Activated naive CD4-positive, alpha-beta T cell treated with anti-CD3 and anti-CD28 coated beads, Interleukin-2, amount 10 ng/mL, durations not matched to agents 7 days and 5 days (primary cell): Measurements from ENCODE around the gene INTS3.
"Not testable (repeated sequence)": the region's sequence is repeated elsewhere in the genome, so short reads cannot be mapped to it uniquely, and the experiment has no call there.

Source experiments
- CTCF ChIA-PET: fragments of 350-600 bp; sonication (Branson Sonifier 250); formaldehyde crosslinking; loops from one replicate; lab custom pipeline; 2021; ENCODE audit warnings: antibody characterized with exemption; lab: Charles Lee
- DNase-seq: peaks from one replicate; pipeline ENCODE4 v3.0.0-alpha.2; 2020
- H3K27ac Mint-ChIP-seq: one replicate; pipeline ENCODE4 v1.8.0; 2021; ENCODE audit warnings: mild to moderate bottlenecking, moderate library complexity, mixed read lengths
- H3K27me3 Mint-ChIP-seq: one replicate; pipeline ENCODE4 v1.8.0; 2021; ENCODE audit warnings: mild to moderate bottlenecking, mixed read lengths
- H3K36me3 Mint-ChIP-seq: one replicate; pipeline ENCODE4 v1.8.0; 2021; ENCODE audit warnings: mixed read lengths
- H3K4me1 Mint-ChIP-seq: one replicate; pipeline ENCODE4 v1.8.0; 2021; ENCODE audit warnings: mixed read lengths
- H3K4me3 Mint-ChIP-seq: one replicate; pipeline ENCODE4 v1.8.0; 2021; ENCODE audit warnings: mild to moderate bottlenecking, moderate library complexity, mixed read lengths
- H3K9me3 Mint-ChIP-seq: one replicate; pipeline ENCODE4 v1.8.0; 2021; ENCODE audit warnings: mixed read lengths

The INTS3 gene

GRCh38 chr1:153752571-153753195 is 24.8 kb downstream of the INTS3 start:
- peaks cover 5% of the 10 kb centered on the region for H3K4me1 Mint-ChIP-seq
- H3K36me3 Mint-ChIP-seq: peaks cover 59% of the 10 kb centered on the region
- no peaks in the 10 kb centered on the region for H3K9me3 Mint-ChIP-seq
- no peak overlapping the region for H3K27ac Mint-ChIP-seq
- DNase-seq: no peak
- H3K4me3 Mint-ChIP-seq: no peak overlapping the region
- H3K27me3 Mint-ChIP-seq: no peaks in the 10 kb centered on the region
- CTCF ChIA-PET: interaction anchor here (0.5 to 0.7 kb wide), 3 partner anchors 86 to 526 kb away, joined by 3 read pairs; no protein-coding TSS in a partner anchor

DNA sequence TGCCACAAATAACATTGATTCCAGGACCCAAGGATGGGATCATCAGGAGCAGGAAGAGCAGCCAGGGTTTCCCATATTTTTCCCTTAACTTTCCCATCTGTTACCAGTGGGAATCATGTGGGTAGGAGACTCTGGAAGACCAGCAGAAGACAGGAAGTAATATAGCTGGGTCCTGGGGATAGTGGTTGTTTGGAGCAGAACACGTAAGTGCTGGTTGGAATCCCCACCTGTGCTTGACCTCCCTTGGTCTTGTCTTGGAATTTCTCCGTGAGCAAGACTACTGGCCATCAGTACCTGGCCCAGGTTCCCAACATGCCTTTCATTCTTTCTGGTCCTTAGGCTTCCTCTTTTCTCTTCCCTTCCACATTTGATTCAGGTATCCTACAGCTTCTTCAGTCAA is 26.4 kb downstream of the INTS3 start:
- H3K4me1 Mint-ChIP-seq: peaks cover 4% of the 10 kb centered on the region
- H3K4me3 Mint-ChIP-seq: no peak overlapping the region
- H3K36me3 Mint-ChIP-seq: peaks cover 54% of the 10 kb centered on the region
- H3K9me3 Mint-ChIP-seq: no peaks in the 10 kb centered on the region
- H3K27ac Mint-ChIP-seq: no peak overlapping the region
- CTCF ChIA-PET: interaction anchor here (1.0 kb wide), 1 partner anchor 77 kb away, joined by 3 read pairs; no protein-coding TSS in a partner anchor
- no peak for DNase-seq
- H3K27me3 Mint-ChIP-seq: no peaks in the 10 kb centered on the region

GRCh38 chr1:153760440-153760839 is 32.6 kb downstream of the INTS3 start:
- no peak overlapping the region for H3K4me3 Mint-ChIP-seq
- H3K9me3 Mint-ChIP-seq: no peaks in the 10 kb centered on the region
- DNase-seq: no peak
- CTCF ChIA-PET: interaction anchor here (1.9 kb wide), 1 partner anchor 12 kb away, joined by 4 read pairs; no protein-coding TSS in a partner anchor
- H3K36me3 Mint-ChIP-seq: peaks cover 48% of the 10 kb centered on the region
- H3K27me3 Mint-ChIP-seq: no peaks in the 10 kb centered on the region
- H3K27ac Mint-ChIP-seq: peak overlapping the region; percentile 64
- H3K4me1 Mint-ChIP-seq: no peaks in the 10 kb centered on the region

DNA sequence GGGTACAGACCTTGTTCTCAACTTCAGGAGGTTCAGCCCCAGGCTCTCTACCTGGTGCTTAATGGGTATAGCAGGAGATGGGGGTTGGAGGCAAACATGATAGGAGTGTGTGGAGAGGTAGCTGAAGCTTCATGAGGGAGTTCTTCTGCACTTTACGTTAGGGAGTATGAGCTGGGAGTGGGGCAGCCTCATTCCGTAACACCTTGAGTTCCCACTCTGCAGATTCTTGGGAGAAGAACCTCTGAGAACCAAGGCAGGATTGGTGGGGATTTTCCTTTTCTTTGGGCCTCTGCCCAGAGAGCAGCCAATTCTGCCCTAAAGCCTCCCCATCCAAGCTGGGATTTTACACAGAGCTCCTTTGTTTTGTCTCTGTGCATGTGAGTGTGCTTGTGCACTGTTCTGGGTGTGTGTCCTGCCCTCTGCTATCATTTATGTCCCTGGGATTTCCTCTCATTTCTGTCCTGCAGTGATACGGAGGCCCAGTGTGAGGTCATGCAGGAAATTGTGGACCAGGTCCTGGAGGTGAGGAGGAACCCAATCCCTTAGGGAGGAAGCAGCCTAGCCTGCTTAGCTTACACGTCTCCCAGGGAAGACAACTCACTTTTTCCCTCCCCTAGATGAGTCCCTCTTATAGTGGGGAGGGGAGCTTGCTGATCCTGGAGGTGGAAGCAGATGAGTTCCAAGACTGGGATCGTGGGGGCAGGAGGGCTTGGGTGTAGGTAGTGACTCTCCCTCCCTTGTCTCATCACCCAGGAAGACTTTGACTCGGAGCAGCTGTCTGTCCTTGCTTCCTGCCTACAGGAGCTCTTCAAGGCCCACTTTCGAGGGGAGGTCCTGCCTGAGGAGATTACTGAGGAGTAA is 35.7 kb downstream of the INTS3 start:
- Mint-ChIP-seq H3K9me3 (no peaks in the 10 kb centered on the region), H3K4me1 (no peaks in the 10 kb centered on the region), H3K27me3 (no peaks in the 10 kb centered on the region), H3K36me3 (peaks cover 45% of the 10 kb centered on the region), H3K27ac (no peak overlapping the region), H3K4me3 (no peak overlapping the region)
- CTCF ChIA-PET: interaction anchor here (1.3 kb wide), 2 partner anchors 8 to 88 kb away, joined by 3 read pairs; no protein-coding TSS in a partner anchor
- DNase-seq: no peak

- no peak overlapping the region for H3K27ac Mint-ChIP-seq
- peaks cover 51% of the 10 kb centered on the region for H3K36me3 Mint-ChIP-seq
- CTCF ChIA-PET: interaction anchor here (1.0 to 1.3 kb wide), 3 partner anchors 9 to 146 kb away, joined by 3 read pairs; no protein-coding TSS in a partner anchor
These were observed 36.5 kb downstream of the INTS3 start for GRCh38 chr1:153764310-153764709.

GRCh38 chr1:153766663-153767062 is 38.8 kb downstream of the INTS3 start:
- H3K27me3 Mint-ChIP-seq, H3K4me3 Mint-ChIP-seq, H3K9me3 Mint-ChIP-seq, DNase-seq, H3K27ac Mint-ChIP-seq, H3K4me1 Mint-ChIP-seq, CTCF ChIA-PET: not testable (repeated sequence)
- peaks cover 44% of the 10 kb centered on the region for H3K36me3 Mint-ChIP-seq

More at GRCh38 chr1:153764310-153764709, 36.5 kb downstream of the INTS3 start:
- H3K4me3 Mint-ChIP-seq: no peak overlapping the region
- H3K27me3 Mint-ChIP-seq: no peaks in the 10 kb centered on the region
- no peaks in the 10 kb centered on the region for H3K4me1 Mint-ChIP-seq
- no peaks in the 10 kb centered on the region for H3K9me3 Mint-ChIP-seq
- DNase-seq: no peak

DNA sequence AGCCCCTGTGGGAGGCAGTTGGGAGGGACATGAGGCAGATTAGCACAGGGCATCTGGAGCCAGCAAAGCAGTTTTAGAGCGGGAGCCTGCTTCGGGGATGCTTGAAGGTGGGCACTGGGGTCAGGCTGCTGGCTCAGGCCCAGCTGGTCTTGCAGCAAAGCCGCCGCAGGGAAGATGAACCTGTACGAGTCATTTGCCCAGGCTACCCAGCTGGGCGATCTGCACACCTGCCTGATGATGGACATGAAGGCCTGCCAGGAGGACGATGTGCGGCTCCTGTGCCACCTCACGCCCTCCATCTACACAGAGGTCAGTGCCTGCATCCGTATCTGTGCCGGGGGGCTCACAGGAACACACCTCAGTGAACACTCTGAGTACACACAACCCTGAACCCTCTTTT is 39.7 kb downstream of the INTS3 start:
- H3K27me3 Mint-ChIP-seq: no peaks in the 10 kb centered on the region
- peaks cover 45% of the 10 kb centered on the region for H3K36me3 Mint-ChIP-seq
- no peaks in the 10 kb centered on the region for H3K9me3 Mint-ChIP-seq
- CTCF ChIA-PET: interaction anchor here (0.7 kb wide), 1 partner anchor 1715 kb away, joined by 3 read pairs; no protein-coding TSS in a partner anchor
- no peak overlapping the region for H3K27ac Mint-ChIP-seq
- no peaks in the 10 kb centered on the region for H3K4me1 Mint-ChIP-seq
- DNase-seq: no peak
- no peak overlapping the region for H3K4me3 Mint-ChIP-seq

- CTCF ChIA-PET: interaction anchor here (0.9 to 1.3 kb wide), 2 partner anchors 24 to 91 kb away, joined by 3 read pairs; no protein-coding TSS in a partner anchor
- no peaks in the 10 kb centered on the region for H3K27me3 Mint-ChIP-seq
- peaks cover 48% of the 10 kb centered on the region for H3K36me3 Mint-ChIP-seq
- H3K4me1 Mint-ChIP-seq: peaks cover 3% of the 10 kb centered on the region
- DNase-seq: no peak
- no peaks in the 10 kb centered on the region for H3K9me3 Mint-ChIP-seq
- H3K4me3 Mint-ChIP-seq: no peak overlapping the region
- peak overlapping the region; percentile 56 for H3K27ac Mint-ChIP-seq
These were observed 40.7 kb downstream of the INTS3 start for GRCh38 chr1:153768316-153769181.

- Mint-ChIP-seq H3K4me1 (peaks cover 10% of the 10 kb centered on the region), H3K4me3 (no peak overlapping the region), H3K27me3 (no peaks in the 10 kb centered on the region), H3K9me3 (no peaks in the 10 kb centered on the region), H3K36me3 (peaks cover 48% of the 10 kb centered on the region), H3K27ac (peak overlapping the region; percentile 56)
- DNase-seq: no peak
- CTCF ChIA-PET: interaction anchor here (0.5 to 1.3 kb wide), 2 partner anchors 92 to 188 kb away, joined by 3 read pairs; no protein-coding TSS in a partner anchor
These were observed 41.4 kb downstream of the INTS3 start for GRCh38 chr1:153769221-153769620.

- DNase-seq: no peak
- Mint-ChIP-seq H3K27me3 (no peaks in the 10 kb centered on the region), H3K4me3 (no peak overlapping the region), H3K4me1 (peaks cover 20% of the 10 kb centered on the region), H3K9me3 (no peaks in the 10 kb centered on the region), H3K36me3 (peaks cover 40% of the 10 kb centered on the region), H3K27ac (no peak overlapping the region)
- CTCF ChIA-PET: no interaction called here
These were observed 42.9 kb downstream of the INTS3 start for GRCh38 chr1:153770797-153771196.

DNA sequence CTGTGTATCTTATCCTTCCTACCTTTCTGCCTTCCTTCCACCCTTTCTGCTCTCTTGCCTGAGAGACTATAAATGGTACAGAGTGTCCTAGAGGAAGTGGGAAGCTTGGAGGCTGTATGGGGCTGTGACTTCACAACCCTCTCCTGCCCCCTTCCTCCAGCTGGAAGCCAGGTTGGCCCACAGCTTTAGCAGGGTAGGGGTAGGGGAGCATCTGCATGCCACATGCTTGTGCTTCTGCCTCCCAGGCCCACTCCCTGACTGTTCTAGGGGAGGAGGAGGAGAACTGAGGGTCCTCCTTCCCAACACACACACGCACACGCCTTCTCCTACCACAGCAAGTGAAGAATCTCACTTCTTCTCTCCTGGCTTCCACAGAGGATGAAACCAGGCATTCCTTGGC is 43.4 kb downstream of the INTS3 start:
- Mint-ChIP-seq H3K4me3 (no peak overlapping the region), H3K27me3 (no peaks in the 10 kb centered on the region), H3K27ac (no peak overlapping the region), H3K36me3 (peaks cover 40% of the 10 kb centered on the region), H3K9me3 (no peaks in the 10 kb centered on the region), H3K4me1 (peaks cover 23% of the 10 kb centered on the region)
- DNase-seq: no peak
- CTCF ChIA-PET: no interaction called here

DNA sequence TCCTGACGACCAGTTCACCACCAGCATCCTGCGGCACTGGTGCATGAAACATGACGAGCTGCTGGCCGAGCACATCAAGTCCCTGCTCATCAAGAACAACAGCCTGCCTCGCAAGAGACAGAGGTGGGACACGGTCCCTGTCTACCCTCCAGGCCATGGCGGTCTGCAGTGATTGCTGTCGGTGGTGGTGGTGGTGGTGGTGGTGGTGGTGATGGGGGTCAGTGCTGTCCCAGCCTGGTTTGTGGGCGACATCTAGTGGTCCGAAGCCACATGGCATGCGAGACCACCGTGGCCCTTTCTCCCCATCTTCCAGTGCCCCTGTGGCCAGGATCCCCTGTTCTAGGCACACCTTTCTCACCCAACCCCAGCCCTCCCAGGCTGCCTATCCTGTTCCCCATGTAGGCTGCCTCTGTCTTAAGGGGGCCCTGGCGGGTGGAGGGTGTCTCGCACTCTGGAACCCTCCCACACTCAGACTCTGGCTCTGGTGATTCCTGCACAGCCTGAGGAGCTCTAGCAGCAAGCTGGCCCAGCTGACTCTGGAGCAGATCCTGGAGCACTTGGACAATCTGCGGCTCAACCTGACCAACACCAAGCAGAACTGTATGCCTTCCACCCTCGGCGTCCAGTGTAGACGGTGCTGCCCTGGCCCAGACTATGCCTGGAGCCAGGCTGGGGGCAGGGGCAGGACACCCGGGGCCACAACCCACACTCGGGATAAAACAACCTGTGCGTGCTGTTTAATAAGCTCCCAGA is 44.2 kb downstream of the INTS3 start:
- no peaks in the 10 kb centered on the region for H3K27me3 Mint-ChIP-seq
- H3K36me3 Mint-ChIP-seq: peaks cover 39% of the 10 kb centered on the region
- peaks cover 30% of the 10 kb centered on the region for H3K4me1 Mint-ChIP-seq
- CTCF ChIA-PET: interaction anchor here (1.3 to 1.4 kb wide), 2 partner anchors 37 to 92 kb away, joined by 3 read pairs; no protein-coding TSS in a partner anchor
- H3K4me3 Mint-ChIP-seq: no peak overlapping the region
- DNase-seq: no peak
- H3K9me3 Mint-ChIP-seq: no peaks in the 10 kb centered on the region
- H3K27ac Mint-ChIP-seq: no peak overlapping the region
